Nephron (organoid): ENCODE data around the gene LGR6.
A peak's percentile ranks its signal among the peaks of the same experiment; 100 is the strongest.

ENCODE experiments used
- H3K27ac Mint-ChIP-seq, 3 experiments: 2 replicates each; pipeline ENCODE4 v1.8.0; 2020; ENCODE audit warnings: mixed read lengths in 3 of 3, mild to moderate bottlenecking in 2 of 3, moderate library complexity in 1 of 3
- H3K27me3 Mint-ChIP-seq: 2 replicates; pipeline ENCODE4 v1.8.0; 2021; ENCODE audit warnings: low read depth, mild to moderate bottlenecking, moderate library complexity, mixed read lengths
- H3K36me3 Mint-ChIP-seq: 2 replicates; pipeline ENCODE4 v1.8.0; 2020; ENCODE audit warnings: low read depth, mixed read lengths
- H3K4me1 Mint-ChIP-seq: 2 replicates; pipeline ENCODE4 v1.8.0; 2020; ENCODE audit warnings: mixed read lengths
- H3K4me3 Mint-ChIP-seq, 3 experiments: 2 replicates each; pipeline ENCODE4 v1.8.0; 2020; ENCODE audit warnings: mild to moderate bottlenecking in 3 of 3, mixed read lengths in 3 of 3, moderate library complexity in 2 of 3
- H3K9me3 Mint-ChIP-seq: 2 replicates; pipeline ENCODE4 v1.8.0; 2020; ENCODE audit warnings: mixed read lengths
- CTCF ChIP-seq, 3 experiments: fragments of 200-600 bp; sonication (generic); IDR thresholded peaks; one replicate each; pipeline ENCODE4 v1.5.0; 2021; ENCODE audit warnings: antibody characterized with exemption in 3 of 3; ENCODE audit not compliant: unreplicated experiment in 3 of 3

The LGR6 gene

GRCh38 chr1:202184750-202185460, 8.7 kb upstream of the LGR6 start:
- no peaks in the 10 kb centered on the region for H3K36me3 Mint-ChIP-seq
- TF ChIP-seq CTCF (IDR thresholded peaks at IDR 0.05; ENCODE audit: unreplicated experiment in 3 of 3), result peak; percentile 80 to 89 (median 88)
- H3K27me3 Mint-ChIP-seq, result peaks cover 26% of the 10 kb centered on the region
- H3K4me3 Mint-ChIP-seq, result no peak overlapping the region
- no peak overlapping the region for H3K27ac Mint-ChIP-seq
- peaks cover under 1% of the 10 kb centered on the region for H3K9me3 Mint-ChIP-seq
- peaks cover 4% of the 10 kb centered on the region for H3K4me1 Mint-ChIP-seq

- Mint-ChIP-seq H3K27ac (no peak overlapping the region), H3K4me1 (peaks cover 7% of the 10 kb centered on the region), H3K27me3 (peaks cover 31% of the 10 kb centered on the region), H3K36me3 (no peaks in the 10 kb centered on the region), H3K4me3 (no peak overlapping the region), H3K9me3 (peaks cover 3% of the 10 kb centered on the region)
- TF ChIP-seq CTCF (IDR thresholded peaks at IDR 0.05; ENCODE audit: unreplicated experiment in 3 of 3), result no peak
Observed at GRCh38 chr1:202186327-202186726, 7.3 kb upstream of the LGR6 start.

- no peaks in the 10 kb centered on the region for H3K36me3 Mint-ChIP-seq
- H3K27me3 Mint-ChIP-seq, result peaks cover 26% of the 10 kb centered on the region
- H3K9me3 Mint-ChIP-seq, result peaks cover 3% of the 10 kb centered on the region
- no peak overlapping the region for H3K27ac Mint-ChIP-seq
- H3K4me1 Mint-ChIP-seq, result peaks cover 7% of the 10 kb centered on the region
- H3K4me3 Mint-ChIP-seq, result no peak overlapping the region
- TF ChIP-seq CTCF (IDR thresholded peaks at IDR 0.05; ENCODE audit: unreplicated experiment in 3 of 3), result no peak
Observed at GRCh38 chr1:202187041-202187671, 6.4 kb upstream of the LGR6 start.

GRCh38 chr1:202187697-202188407, 5.7 kb upstream of the LGR6 start:
- H3K4me1 Mint-ChIP-seq, result peaks cover 7% of the 10 kb centered on the region
- no peak for TF ChIP-seq CTCF (IDR thresholded peaks at IDR 0.05; ENCODE audit: unreplicated experiment in 3 of 3)
- H3K36me3 Mint-ChIP-seq, result no peaks in the 10 kb centered on the region
- H3K27ac Mint-ChIP-seq, result no peak overlapping the region
- peaks cover 3% of the 10 kb centered on the region for H3K9me3 Mint-ChIP-seq
- H3K27me3 Mint-ChIP-seq, result peaks cover 31% of the 10 kb centered on the region
- H3K4me3 Mint-ChIP-seq, result no peak overlapping the region

GRCh38 chr1:202189001-202189790, 4.4 kb upstream of the LGR6 start:
- H3K9me3 Mint-ChIP-seq, result peaks cover 3% of the 10 kb centered on the region
- peaks cover 34% of the 10 kb centered on the region for H3K27me3 Mint-ChIP-seq
- H3K4me3 Mint-ChIP-seq, result no peak overlapping the region

More at GRCh38 chr1:202189001-202189790, 4.4 kb upstream of the LGR6 start:
- peak overlapping the region in 1 of 3 experiments; percentile 22 for H3K27ac Mint-ChIP-seq
- H3K36me3 Mint-ChIP-seq, result no peaks in the 10 kb centered on the region
- TF ChIP-seq CTCF (IDR thresholded peaks at IDR 0.05; ENCODE audit: unreplicated experiment in 3 of 3), result peak; percentile 74 to 87 (median 79)
- H3K4me1 Mint-ChIP-seq, result peaks cover 12% of the 10 kb centered on the region
